ENCODE measurements around the gene POU2F3. TPM values are rescaled to one million over a fixed set of nuclear protein-coding genes. Genes with fewer than 3 reads are reported as not detected.

POU2F3 gene
- total RNA-seq, 1 experiment from 2014 or later: not detected

DNA sequence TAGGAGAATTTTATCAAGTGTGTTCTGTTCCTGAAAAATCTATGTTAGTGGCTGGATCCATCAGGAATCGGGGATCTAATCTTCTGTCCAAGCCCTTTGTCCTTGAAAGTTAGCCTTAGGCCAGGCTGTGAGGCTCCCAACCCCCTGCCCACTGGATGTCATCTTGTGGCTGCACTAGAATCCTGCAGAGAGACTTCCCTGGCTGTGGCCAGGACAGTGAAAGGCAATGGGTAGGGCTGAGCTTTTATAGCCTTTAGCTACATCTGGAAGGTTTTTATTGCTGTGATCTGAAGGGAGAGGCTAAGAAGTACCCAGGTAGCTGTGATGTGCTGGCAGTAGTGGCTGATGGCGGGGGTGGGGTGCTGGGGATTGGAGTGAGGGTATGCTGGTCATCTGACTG, 27.0 kb upstream of the POU2F3 start:
- CTCF ChIA-PET: interaction anchor here (1.0 to 1.9 kb wide), 2 partner anchors 17 to 44 kb away, joined by 4 read pairs; no protein-coding TSS in a partner anchor
- TSS peak; percentile 61 for BruUV-seq (replicated peaks)

GRCh38 chr11:120214581-120214980, 25.4 kb upstream of the POU2F3 start:
- intact Hi-C loops (cut with micrococcal nuclease; ENCODE audit: unreplicated experiment): no loop called here
- ChIA-PET CTCF (no interaction called here), POLR2A (no interaction called here)
- TF ChIP-seq CTCF (IDR thresholded peaks at IDR 0.05): no peak
- TF ChIP-seq REST (IDR thresholded peaks at IDR 0.05; ENCODE audit: insufficient read depth in 1 of 2, low read depth in 2 of 2, low read length in 1 of 2): no peak
- no peak for TF ChIP-seq TCF7L2 (IDR thresholded peaks at IDR 0.05; ENCODE audit: low read depth, low read length)
- TF ChIP-seq SIN3A (IDR thresholded peaks at IDR 0.05; ENCODE audit: borderline replicate concordance, insufficient read depth, low read depth, low read length): no peak
- TF ChIP-seq POLR2AphosphoS5 (IDR thresholded peaks at IDR 0.05; ENCODE audit: low read depth, low read length): no peak
- ATAC-seq (no peak), DNase-seq (ENCODE audit: low read depth, low spot score) (no peak)
- in situ Hi-C loops (cut with HindIII; ENCODE audit: low pct_unique_long_range_greater_than_20kb, low sequenced_read_pairs): no loop called here
- H3K9me3 ChIP-seq (ENCODE audit: control insufficient read depth, insufficient read depth, low read depth, low read length): no peaks in the 10 kb centered on the region
- peaks cover 11% of the 10 kb centered on the region for H3K4me1 ChIP-seq (ENCODE audit: control insufficient read depth, insufficient read depth, low read length)
- no TSS peak for BruUV-seq (replicated peaks)
- H3K36me3 ChIP-seq (ENCODE audit: control insufficient read depth, insufficient read depth, low read length): no peaks in the 10 kb centered on the region
- no peaks in the 10 kb centered on the region; the same call in 1 of the 2 replicates for H3K27me3 ChIP-seq (ENCODE audit: control insufficient read depth, insufficient read depth, low read length)
- no peak overlapping the region for H3K4me3 ChIP-seq (ENCODE audit: low read depth in 2 of 2, low read length in 2 of 2)
- no peak overlapping the region for H3K27ac ChIP-seq (ENCODE audit: low read length)

More for the DNA sequence above, 27.0 kb upstream of the POU2F3 start:
- H3K27ac ChIP-seq (ENCODE audit: low read length): no peak overlapping the region
- ATAC-seq (no peak), DNase-seq (ENCODE audit: low read depth, low spot score) (no peak)
- no peak for TF ChIP-seq CTCF (IDR thresholded peaks at IDR 0.05)
- TF ChIP-seq POLR2AphosphoS5 (IDR thresholded peaks at IDR 0.05; ENCODE audit: low read depth, low read length): no peak
- H3K9me3 ChIP-seq (ENCODE audit: control insufficient read depth, insufficient read depth, low read depth, low read length): no peaks in the 10 kb centered on the region
- intact Hi-C loops (cut with micrococcal nuclease; ENCODE audit: unreplicated experiment) (no loop called here), in situ Hi-C loops (cut with HindIII; ENCODE audit: low pct_unique_long_range_greater_than_20kb, low sequenced_read_pairs) (no loop called here)
- no peaks in the 10 kb centered on the region for H3K36me3 ChIP-seq (ENCODE audit: control insufficient read depth, insufficient read depth, low read length)
- H3K4me1 ChIP-seq (ENCODE audit: control insufficient read depth, insufficient read depth, low read length): peaks cover 11% of the 10 kb centered on the region
- H3K4me3 ChIP-seq (ENCODE audit: low read depth in 2 of 2, low read length in 2 of 2): no peak overlapping the region
- no peaks in the 10 kb centered on the region; the same call in 1 of the 2 replicates for H3K27me3 ChIP-seq (ENCODE audit: control insufficient read depth, insufficient read depth, low read length)
- POLR2A ChIA-PET: interaction anchor here (0.6 kb wide), 1 partner anchor 25 kb away, joined by 3 read pairs; no protein-coding TSS in a partner anchor
